SJSA1 (cell line): ENCODE results near the gene NTM. TPM values are rescaled to one million over a fixed set of nuclear protein-coding genes. Genes with fewer than 3 reads are reported as not detected.

Experiments
- DNase-seq, 2 experiments: peaks; one replicate each; pipeline ENCODE4 v3.0.0-alpha.2; 2015 to 2020; ENCODE audit warnings: low spot score in 2 of 2, low read depth in 1 of 2
- H3K27ac ChIP-seq: fragments of 250-450 bp; sonication (Bioruptor Pico); 2 replicates; pipeline ENCODE4 v1.5.1; 2020; ENCODE audit warnings: mild to moderate bottlenecking, moderate library complexity
- H3K27me3 ChIP-seq: fragments of 250-450 bp; sonication (Bioruptor Pico); replicated peaks from 2 replicates; pipeline ENCODE4 v1.5.1; 2020; ENCODE audit warnings: mild to moderate bottlenecking, moderate library complexity
- H3K36me3 ChIP-seq: fragments of 250-450 bp; sonication (Bioruptor Pico); 2 replicates; pipeline ENCODE4 v1.5.1; 2020; ENCODE audit warnings: mild to moderate bottlenecking
- H3K4me1 ChIP-seq: fragments of 250-450 bp; sonication (Bioruptor Pico); replicated peaks from 2 replicates; pipeline ENCODE4 v1.6.1; 2021; ENCODE audit warnings: mild to moderate bottlenecking
- H3K4me3 ChIP-seq: fragments of 250-450 bp; sonication (Bioruptor Pico); 2 replicates; pipeline ENCODE4 v1.5.1; 2020; ENCODE audit warnings: mild to moderate bottlenecking
- H3K9me3 ChIP-seq: fragments of 250-450 bp; sonication (Bioruptor Pico); replicated peaks from 2 replicates; pipeline ENCODE4 v1.5.1; 2020; ENCODE audit warnings: mild to moderate bottlenecking
- total RNA-seq: library from RNA; depleted of rRNA; stranded (reverse); fragments of >200 nt; shearing (Covaris generic); gene quantifications from 2 replicates; pipeline ENCODE4 v1.2.3, GENCODE V29; 2014

Gene NTM
- total RNA-seq, 1 experiment from 2014 or later = 0.34 TPM

- no peak overlapping the region for H3K27ac ChIP-seq
- peaks cover 45% of the 10 kb centered on the region for H3K4me1 ChIP-seq
- no peaks in the 10 kb centered on the region for H3K27me3 ChIP-seq
- no peak overlapping the region for H3K4me3 ChIP-seq
- H3K36me3 ChIP-seq = no peaks in the 10 kb centered on the region
- H3K9me3 ChIP-seq = no peaks in the 10 kb centered on the region
- DNase-seq = no peak
Measured at GRCh38 chr11:131893988-131894387, 523.6 kb downstream of the NTM start.

GRCh38 chr11:131894615-131895544 lies 524.5 kb downstream of the NTM start:
- H3K27me3 ChIP-seq = no peaks in the 10 kb centered on the region
- no peaks in the 10 kb centered on the region for H3K36me3 ChIP-seq
- H3K4me1 ChIP-seq = peaks cover 36% of the 10 kb centered on the region
- H3K4me3 ChIP-seq = no peak overlapping the region
- no peaks in the 10 kb centered on the region for H3K9me3 ChIP-seq
- DNase-seq = no peak
- no peak overlapping the region for H3K27ac ChIP-seq

GRCh38 chr11:131895865-131896264 lies 525.5 kb downstream of the NTM start:
- no peak overlapping the region for H3K4me3 ChIP-seq
- H3K27me3 ChIP-seq = no peaks in the 10 kb centered on the region
- no peaks in the 10 kb centered on the region for H3K36me3 ChIP-seq
- H3K27ac ChIP-seq = no peak overlapping the region; the same call in 1 of the 2 replicates
- DNase-seq = no peak
- H3K9me3 ChIP-seq = no peaks in the 10 kb centered on the region
- peaks cover 26% of the 10 kb centered on the region for H3K4me1 ChIP-seq

GRCh38 chr11:131896978-131897615 lies 526.7 kb downstream of the NTM start:
- no peak overlapping the region for H3K27ac ChIP-seq
- DNase-seq = no peak
- H3K9me3 ChIP-seq = no peaks in the 10 kb centered on the region
- no peaks in the 10 kb centered on the region for H3K27me3 ChIP-seq
- no peak overlapping the region for H3K4me3 ChIP-seq
- no peaks in the 10 kb centered on the region for H3K36me3 ChIP-seq
- H3K4me1 ChIP-seq = peaks cover 26% of the 10 kb centered on the region

GRCh38 chr11:131897956-131898355 lies 527.5 kb downstream of the NTM start:
- Histone ChIP-seq H3K4me1 (peaks cover 26% of the 10 kb centered on the region), H3K36me3 (no peaks in the 10 kb centered on the region), H3K4me3 (no peak overlapping the region), H3K9me3 (no peaks in the 10 kb centered on the region), H3K27me3 (no peaks in the 10 kb centered on the region), H3K27ac (no peak overlapping the region)
- DNase-seq = peak in 1 of 2 experiments; percentile 54

- Histone ChIP-seq H3K27ac (no peak overlapping the region), H3K4me1 (peaks cover 26% of the 10 kb centered on the region), H3K4me3 (no peak overlapping the region), H3K9me3 (no peaks in the 10 kb centered on the region), H3K27me3 (no peaks in the 10 kb centered on the region), H3K36me3 (no peaks in the 10 kb centered on the region)
- DNase-seq = no peak
Measured at GRCh38 chr11:131898949-131899348, 528.5 kb downstream of the NTM start.

- Histone ChIP-seq H3K36me3 (no peaks in the 10 kb centered on the region), H3K27ac (no peak overlapping the region), H3K27me3 (no peaks in the 10 kb centered on the region), H3K4me3 (no peak overlapping the region), H3K9me3 (no peaks in the 10 kb centered on the region), H3K4me1 (peaks cover 35% of the 10 kb centered on the region)
- no peak for DNase-seq
Measured at GRCh38 chr11:131899950-131900580, 529.6 kb downstream of the NTM start.

- Histone ChIP-seq H3K9me3 (no peaks in the 10 kb centered on the region), H3K4me3 (no peak overlapping the region), H3K36me3 (no peaks in the 10 kb centered on the region), H3K27ac (no peak overlapping the region), H3K27me3 (no peaks in the 10 kb centered on the region), H3K4me1 (peaks cover 25% of the 10 kb centered on the region)
- DNase-seq = no peak
Measured at GRCh38 chr11:131902421-131902820, 532.0 kb downstream of the NTM start.

GRCh38 chr11:131903074-131903473 lies 532.7 kb downstream of the NTM start:
- Histone ChIP-seq H3K27me3 (no peaks in the 10 kb centered on the region), H3K4me1 (peaks cover 19% of the 10 kb centered on the region), H3K36me3 (no peaks in the 10 kb centered on the region), H3K9me3 (no peaks in the 10 kb centered on the region), H3K27ac (no peak overlapping the region), H3K4me3 (no peak overlapping the region)
- DNase-seq = no peak

- Histone ChIP-seq H3K4me1 (peaks cover 12% of the 10 kb centered on the region), H3K9me3 (no peaks in the 10 kb centered on the region), H3K4me3 (no peak overlapping the region), H3K27ac (no peak overlapping the region), H3K36me3 (no peaks in the 10 kb centered on the region), H3K27me3 (no peaks in the 10 kb centered on the region)
- peak; percentile 38 to 50 for DNase-seq
Measured at GRCh38 chr11:131904756-131905155, 534.3 kb downstream of the NTM start.

- no peaks in the 10 kb centered on the region for H3K36me3 ChIP-seq
- H3K27me3 ChIP-seq = no peaks in the 10 kb centered on the region
- DNase-seq = no peak
- no peaks in the 10 kb centered on the region for H3K9me3 ChIP-seq
- H3K4me3 ChIP-seq = no peak overlapping the region
- H3K27ac ChIP-seq = no peak overlapping the region
- H3K4me1 ChIP-seq = peaks cover 12% of the 10 kb centered on the region
Measured at GRCh38 chr11:131906963-131907362, 536.5 kb downstream of the NTM start.

- no peak for DNase-seq
- Histone ChIP-seq H3K4me3 (no peak overlapping the region), H3K4me1 (peaks cover 12% of the 10 kb centered on the region), H3K36me3 (no peaks in the 10 kb centered on the region), H3K27ac (no peak overlapping the region), H3K9me3 (no peaks in the 10 kb centered on the region), H3K27me3 (no peaks in the 10 kb centered on the region)
Measured at GRCh38 chr11:131907371-131907770, 537.0 kb downstream of the NTM start.

- Histone ChIP-seq H3K27me3 (no peaks in the 10 kb centered on the region), H3K9me3 (no peaks in the 10 kb centered on the region), H3K27ac (no peak overlapping the region), H3K4me3 (no peak overlapping the region), H3K36me3 (no peaks in the 10 kb centered on the region), H3K4me1 (peaks cover 12% of the 10 kb centered on the region)
- DNase-seq = no peak
Measured at GRCh38 chr11:131908316-131908715, 537.9 kb downstream of the NTM start.
